GM19463 (cell line): ENCODE measurements around the gene KCTD17.

Experiments used
- ATAC-seq: cut with Tn5 transposase; IDR thresholded peaks from one replicate; pipeline ENCODE4 v1.9.1; 2021; ENCODE audit warnings: mild to moderate bottlenecking, moderate library complexity; ENCODE audit not compliant: unreplicated experiment

KCTD17 gene, protein sequence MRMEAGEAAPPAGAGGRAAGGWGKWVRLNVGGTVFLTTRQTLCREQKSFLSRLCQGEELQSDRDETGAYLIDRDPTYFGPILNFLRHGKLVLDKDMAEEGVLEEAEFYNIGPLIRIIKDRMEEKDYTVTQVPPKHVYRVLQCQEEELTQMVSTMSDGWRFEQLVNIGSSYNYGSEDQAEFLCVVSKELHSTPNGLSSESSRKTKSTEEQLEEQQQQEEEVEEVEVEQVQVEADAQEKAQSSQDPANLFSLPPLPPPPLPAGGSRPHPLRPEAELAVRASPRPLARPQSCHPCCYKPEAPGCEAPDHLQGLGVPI

DNA sequence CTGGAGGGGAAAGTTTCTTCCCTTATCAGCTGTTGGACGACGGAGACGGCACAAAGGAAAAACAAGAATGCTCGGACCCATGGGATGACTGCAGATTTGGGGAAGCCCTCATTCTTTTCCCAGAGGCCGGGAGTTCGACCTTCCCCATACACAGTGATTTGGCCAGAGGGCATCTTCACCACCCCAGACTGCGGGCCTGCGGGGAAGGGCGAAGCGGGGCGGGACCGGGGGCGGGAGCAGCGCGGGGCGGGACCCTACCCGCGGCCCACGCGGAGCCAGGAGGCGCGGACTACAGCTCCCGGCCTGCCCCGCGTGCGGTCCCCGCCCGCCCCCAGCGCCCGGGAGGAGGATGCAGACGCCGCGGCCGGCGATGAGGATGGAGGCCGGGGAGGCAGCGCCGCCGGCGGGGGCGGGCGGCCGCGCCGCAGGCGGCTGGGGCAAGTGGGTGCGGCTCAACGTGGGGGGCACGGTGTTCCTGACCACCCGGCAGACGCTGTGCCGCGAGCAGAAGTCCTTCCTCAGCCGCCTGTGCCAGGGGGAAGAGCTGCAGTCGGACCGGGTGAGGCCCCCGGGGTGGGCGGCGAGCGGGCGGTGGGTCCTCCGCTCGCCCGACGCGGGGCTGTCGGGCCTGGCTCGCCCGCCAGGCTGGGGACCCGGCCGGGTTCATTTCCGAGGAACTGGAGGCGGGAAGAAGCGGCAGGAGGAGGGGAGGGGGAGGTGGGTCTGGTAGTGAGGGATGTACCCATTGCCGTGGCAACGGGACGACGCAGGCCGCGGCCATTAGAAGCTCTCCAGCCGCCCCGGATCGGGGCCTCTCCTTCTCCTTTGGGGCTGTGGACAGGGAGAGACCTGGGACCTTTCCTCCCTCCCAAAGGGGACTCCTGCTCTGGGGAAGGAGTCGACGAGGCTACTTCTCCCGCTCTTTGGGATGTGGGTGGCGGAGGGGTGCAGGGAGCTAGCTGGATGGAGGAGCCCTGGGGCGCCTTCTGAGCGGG, at the start of gene KCTD17:
KCTD17 (plus strand) TSS at position 352 of the 995 bp plus-strand sequence; CDS start at position 371, 19 bp downstream.
- peak; percentile 88 for ATAC-seq

- no peak for ATAC-seq
Measured at GRCh38 chr22:37001826-37002225, 49.7 kb upstream of the KCTD17 start.

DNA sequence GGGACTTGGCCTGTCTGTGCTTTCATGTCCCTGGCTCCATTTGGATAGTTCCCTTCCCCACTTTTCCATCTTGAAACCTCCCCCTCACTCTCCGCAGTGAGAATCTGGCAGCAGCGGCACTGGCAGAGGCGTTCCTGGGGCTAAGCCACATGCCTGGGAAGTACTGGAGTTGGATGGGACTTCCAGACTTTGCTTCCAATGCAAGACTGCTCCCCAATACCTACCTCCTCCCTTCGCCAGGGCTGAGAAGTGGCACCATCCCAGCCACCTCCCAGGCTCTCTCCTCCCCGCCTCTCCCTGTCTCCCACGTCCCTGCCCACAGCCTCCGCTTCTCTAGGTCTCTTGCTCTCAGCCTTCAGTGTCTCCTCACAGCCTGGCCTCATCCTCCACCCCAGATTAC, 48.9 kb upstream of the KCTD17 start:
- ATAC-seq, result no peak

- no peak for ATAC-seq
Measured at GRCh38 chr22:37007651-37008050, 43.9 kb upstream of the KCTD17 start.

DNA sequence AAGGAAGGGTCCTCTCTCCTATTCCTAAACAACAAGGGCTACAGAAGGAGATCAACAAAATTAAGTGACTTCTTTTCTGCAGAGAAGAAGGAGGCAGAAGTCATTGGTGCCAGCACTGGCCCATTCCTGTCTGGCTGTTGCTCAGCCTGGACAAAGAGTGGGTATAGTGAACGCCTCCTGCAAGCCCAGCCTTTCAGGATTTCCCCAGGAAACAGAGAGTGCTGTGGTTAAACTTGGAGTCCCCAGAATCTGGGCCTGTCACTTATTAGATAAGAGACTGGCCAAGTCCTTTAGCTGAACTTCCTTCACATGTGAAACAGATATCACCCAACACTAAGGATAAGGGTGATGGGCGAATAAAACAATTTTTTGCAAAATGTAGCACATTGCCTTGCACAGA, 43.2 kb upstream of the KCTD17 start:
- ATAC-seq, result no peak

- no peak for ATAC-seq
Measured at GRCh38 chr22:37009490-37009889, 42.1 kb upstream of the KCTD17 start.

- ATAC-seq, result no peak
Measured at GRCh38 chr22:37010174-37010573, 41.4 kb upstream of the KCTD17 start.

DNA sequence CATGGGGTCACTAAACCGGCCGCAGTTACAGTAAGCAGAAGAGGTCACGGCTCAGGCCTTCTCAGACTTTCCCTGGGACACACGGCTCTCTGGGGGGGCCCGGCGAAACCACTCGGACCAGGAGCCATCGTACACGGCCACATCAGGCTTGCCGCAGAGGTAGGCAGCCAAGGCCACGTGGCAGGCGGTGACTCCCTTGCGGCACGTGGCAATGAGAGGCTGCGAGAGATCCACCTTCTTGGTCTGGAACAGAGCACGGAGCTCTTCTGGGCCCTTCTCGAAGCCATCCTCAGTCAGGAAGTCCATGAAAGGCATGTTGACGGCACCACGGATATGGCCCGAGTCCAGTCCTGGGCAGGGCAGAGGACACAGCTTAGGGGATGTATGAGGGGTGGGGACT, 40.6 kb upstream of the KCTD17 start:
- ATAC-seq, result no peak

GRCh38 chr22:37011472-37011871, 40.1 kb upstream of the KCTD17 start:
- ATAC-seq, result no peak

DNA sequence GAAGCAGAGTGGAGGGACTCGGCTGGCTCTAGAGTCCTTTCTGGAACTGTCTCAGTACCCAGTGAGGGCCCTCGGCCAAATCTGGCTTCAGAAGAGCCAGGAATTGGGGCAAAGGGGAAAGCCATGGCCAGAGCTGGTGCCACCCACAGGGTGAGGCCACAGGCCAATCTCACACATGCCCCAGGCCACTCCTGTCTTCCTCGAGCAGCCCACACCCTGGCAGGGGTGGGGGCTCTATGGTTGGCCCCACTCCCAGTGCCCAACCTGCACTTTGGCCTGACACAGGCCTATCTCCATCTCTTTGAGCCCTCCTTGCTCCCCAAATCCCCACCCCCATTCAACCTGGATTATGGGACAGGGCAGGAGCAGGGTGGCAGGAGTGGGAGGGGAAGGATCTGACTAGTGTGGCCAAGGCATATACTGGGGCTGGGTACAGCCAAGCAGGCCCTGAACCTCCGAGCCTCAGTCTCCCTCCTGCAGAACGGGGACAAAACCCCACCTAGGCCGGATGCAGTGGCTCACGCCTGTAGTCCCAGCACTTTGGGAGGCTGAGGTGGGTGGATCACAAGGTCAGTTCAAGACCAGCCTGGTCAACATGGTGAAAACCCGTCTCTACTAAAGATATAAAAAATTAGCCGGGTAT, 39.2 kb upstream of the KCTD17 start:
- no peak for ATAC-seq

DNA sequence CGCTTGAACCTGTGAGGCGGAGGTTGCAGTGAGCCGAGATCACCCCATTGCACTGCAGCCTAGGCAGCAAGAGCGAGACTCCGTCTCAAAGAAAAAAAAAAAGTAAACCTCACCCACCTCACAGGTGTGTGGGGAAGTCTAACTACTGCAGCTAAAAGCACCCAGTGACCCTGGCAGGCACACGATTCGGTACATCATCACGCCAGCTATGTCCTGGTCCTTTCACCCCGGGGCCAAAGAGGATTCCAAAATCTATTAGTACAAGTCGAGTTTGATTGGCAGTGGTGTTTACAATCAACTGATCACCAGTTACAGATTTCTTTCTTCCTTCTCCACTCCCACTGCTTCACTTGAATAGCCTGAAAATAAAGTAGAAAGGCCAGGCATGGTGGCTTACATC, 38.6 kb upstream of the KCTD17 start:
- ATAC-seq, result no peak

GRCh38 chr22:37014415-37014806, 37.1 kb upstream of the KCTD17 start:
- no peak for ATAC-seq

- ATAC-seq, result no peak
Measured at GRCh38 chr22:37014835-37015586, 36.5 kb upstream of the KCTD17 start.

DNA sequence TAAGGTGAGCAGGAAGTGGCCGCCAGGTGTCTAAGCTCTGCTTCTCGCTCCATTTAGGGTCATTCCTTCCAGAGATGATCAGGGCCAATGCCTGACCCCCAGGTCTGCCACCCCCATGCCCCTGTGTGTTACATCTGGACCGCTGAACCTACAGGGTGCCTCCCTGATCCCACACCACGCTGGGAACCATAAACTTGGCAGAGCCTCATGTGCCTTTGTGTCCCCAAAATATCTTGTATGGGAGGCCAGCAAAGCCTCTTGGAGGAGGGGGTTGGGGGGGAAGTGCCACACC, 36.0 kb upstream of the KCTD17 start:
- no peak for ATAC-seq

DNA sequence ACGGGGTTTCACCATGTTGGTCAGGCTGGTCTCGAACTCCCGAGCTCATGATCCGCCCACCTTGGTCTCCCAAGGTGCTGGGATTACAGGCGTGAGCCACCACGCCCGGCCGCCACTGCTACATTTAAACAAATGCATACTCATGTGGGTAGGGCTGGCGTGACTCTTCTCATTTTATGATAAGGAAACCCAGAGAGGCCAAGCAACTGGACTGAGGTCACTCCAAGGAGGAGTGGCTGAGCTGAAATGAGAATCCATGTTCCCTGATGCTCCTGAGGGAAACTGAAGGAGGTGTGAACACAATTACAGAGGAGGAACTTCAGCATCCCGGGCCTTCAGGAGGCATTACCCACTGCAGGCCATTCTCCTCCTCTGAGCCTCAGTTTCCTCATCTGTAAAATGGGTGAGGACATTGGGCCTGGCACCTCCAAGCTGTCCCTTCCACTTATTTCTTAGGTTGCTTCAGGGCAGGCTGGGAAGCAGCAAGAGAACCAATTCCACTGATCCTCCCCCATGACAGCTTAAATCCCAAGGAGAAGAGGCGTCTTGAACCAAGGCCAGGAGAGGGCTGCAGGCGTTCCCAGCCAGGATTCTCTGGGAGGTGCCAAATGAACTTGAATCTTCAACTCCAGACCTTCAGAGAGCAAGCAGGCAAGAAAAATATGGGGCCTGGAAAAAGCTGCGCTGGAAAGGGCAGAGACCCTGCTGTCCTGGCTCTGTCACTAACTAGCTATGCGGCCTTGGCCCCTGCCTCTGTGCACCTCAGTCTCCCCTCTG, 35.2 kb upstream of the KCTD17 start:
- no peak for ATAC-seq

DNA sequence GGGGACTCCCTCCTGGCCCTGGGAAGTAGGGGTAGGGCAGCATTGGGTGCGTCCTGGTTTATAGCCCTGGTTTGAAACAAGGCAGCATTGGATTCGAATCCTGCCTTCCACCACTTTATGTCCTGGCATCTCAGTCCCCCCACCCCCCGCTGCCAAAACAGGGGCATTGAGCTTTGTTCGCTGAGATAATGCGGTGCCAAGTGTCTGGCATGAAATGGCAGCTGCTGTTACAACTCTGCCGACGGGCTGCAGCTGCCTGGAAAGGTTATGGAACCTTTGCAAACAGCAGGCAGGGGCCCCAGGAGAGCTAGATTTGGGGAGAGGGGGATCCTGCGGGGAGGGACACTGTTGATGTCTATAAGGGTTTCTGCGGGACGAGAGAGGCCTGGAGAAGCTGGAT, 34.2 kb upstream of the KCTD17 start:
- no peak for ATAC-seq

- ATAC-seq, result no peak
Measured at GRCh38 chr22:37018086-37018814, 33.3 kb upstream of the KCTD17 start.

- ATAC-seq, result peak; percentile 23
Measured at GRCh38 chr22:37018815-37019308, 32.7 kb upstream of the KCTD17 start.
